HCT116 (cell line): ENCODE measurements around the gene PRPF18. TPM values are rescaled to one million over a fixed set of nuclear protein-coding genes. Genes with fewer than 3 reads are reported as not detected.

Source experiments
- ATAC-seq: fragments of 200-7000 bp; cut with Tn5 transposase; 2 replicates; pipeline ENCODE4 v1.9.1; 2020; ENCODE audit warnings: mild to moderate bottlenecking, moderate library complexity
- BruUV-seq: library from RNA; stranded (reverse); fragments of 400-500 nt; replicated peaks from 2 replicates; lab custom pipeline; 2021; lab: Mats Ljungman, UMichigan
- CTCF ChIA-PET: fragments of 300-600 bp; sonication (Branson Sonifier 250); formaldehyde crosslinking; loops from one replicate; lab custom pipeline; 2021; ENCODE audit warnings: antibody characterized with exemption; lab: Charles Lee
- POLR2A ChIA-PET: fragments of 300-600, 350-600 bp; sonication (Branson Sonifier 250); formaldehyde crosslinking; loops from one replicate; lab custom pipeline; 2021; ENCODE audit warnings: antibody characterized with exemption; lab: Charles Lee
- RAD21 ChIA-PET, 2 experiments: fragments of 300-600 bp; sonication (Branson Sonifier 250); formaldehyde crosslinking; loops; one replicate each; lab custom pipeline; 2023; ENCODE audit warnings: low total read pairs in 2 of 2; ENCODE audit not compliant: uncharacterized antibody in 2 of 2, unreplicated experiment in 2 of 2, low non-redundant PET in 1 of 2; lab: Charles Lee
- DNase-seq: peaks from one replicate; pipeline ENCODE4 v3.0.0-alpha.2; 2010; ENCODE audit warnings: low read depth, low spot score
- H2AFZ ChIP-seq: fragments of 200-600 bp; shearing (Covaris generic), sonication (generic); 2 replicates; pipeline ENCODE4 v1.6.1; 2017; ENCODE audit warnings: low read depth, mixed run types, mixed read lengths, antibody characterized with exemption, low read length; ENCODE audit not compliant: poor library complexity, severe bottlenecking
- H3K27ac ChIP-seq: 2 replicates; pipeline ENCODE4 v1.5.1; 2012; ENCODE audit warnings: low read depth, low read length
- H3K27me3 ChIP-seq: fragments of 200-600 bp; sonication (generic); 2 replicates; pipeline ENCODE4 v1.6.1; 2016; ENCODE audit warnings: mixed run types, low read length, mixed read lengths; ENCODE audit not compliant: insufficient read depth
- H3K36me3 ChIP-seq, 2 experiments: fragments of 200-500 bp in 1 of 2; fragments of 200-600 bp in 1 of 2; sonication (Bioruptor generic) in 1 of 2; sonication (generic) in 1 of 2; 2 replicates each; pipeline versions ENCODE4 v1.5.1 to v1.6.1; 2014 to 2016; ENCODE audit warnings: low read length in 2 of 2, inconsistent platforms in 1 of 2, mixed read lengths in 1 of 2, mixed run types in 1 of 2; ENCODE audit not compliant: insufficient read depth in 2 of 2, control insufficient read depth in 1 of 2
- H3K4me1 ChIP-seq, 2 experiments: fragments of 200-600 bp in 1 of 2; sonication (generic) in 1 of 2; 2 replicates each; pipeline versions ENCODE4 v1.5.1 to v1.6.1; 2012 to 2017; ENCODE audit warnings: low read length in 2 of 2, inconsistent platforms in 1 of 2, mild to moderate bottlenecking in 1 of 2, mixed read lengths in 1 of 2, mixed run types in 1 of 2, moderate library complexity in 1 of 2; ENCODE audit not compliant: insufficient read depth in 2 of 2, control insufficient read depth in 1 of 2
- H3K4me2 ChIP-seq: fragments of 200-600 bp; sonication (generic); 2 replicates; pipeline ENCODE4 v1.6.1; 2017; ENCODE audit warnings: mixed run types, low read length, mixed read lengths
- H3K4me3 ChIP-seq, 2 experiments: fragments of 200-600 bp in 1 of 2; sonication (generic) in 1 of 2; replicated peaks in 1 of 2; 2 replicates each; pipeline ENCODE4 v1.5.1; 2011 to 2016; ENCODE audit warnings: low read length in 2 of 2, control low read depth in 1 of 2, low read depth in 1 of 2, mild to moderate bottlenecking in 1 of 2, mixed read lengths in 1 of 2, mixed run types in 1 of 2
- H3K79me2 ChIP-seq: fragments of 200-600 bp; sonication (generic); 2 replicates; pipeline ENCODE4 v1.6.1; 2017; ENCODE audit warnings: mild to moderate bottlenecking, mixed run types, low read length, moderate library complexity, mixed read lengths; ENCODE audit not compliant: insufficient read depth
- H3K9ac ChIP-seq: fragments of 200-600 bp; sonication (generic); 2 replicates; pipeline ENCODE4 v1.6.1; 2016; ENCODE audit warnings: low read length, mixed read lengths
- H3K9me2 ChIP-seq: fragments of 200-600 bp; sonication (generic), shearing (Covaris generic); 2 replicates; pipeline ENCODE4 v1.6.1; 2017; ENCODE audit warnings: mixed run types, mild to moderate bottlenecking, moderate library complexity; ENCODE audit not compliant: insufficient read depth
- H3K9me3 ChIP-seq, 2 experiments: fragments of 200-500 bp in 1 of 2; fragments of 200-600 bp in 1 of 2; sonication (Bioruptor generic) in 1 of 2; sonication (generic) in 1 of 2; 2 replicates each; pipeline ENCODE4 v1.6.1; 2014 to 2017; ENCODE audit warnings: low read length in 2 of 2, mixed read lengths in 2 of 2, inconsistent platforms in 1 of 2, low read depth in 1 of 2, mild to moderate bottlenecking in 1 of 2, mixed run types in 1 of 2, moderate library complexity in 1 of 2; ENCODE audit not compliant: control insufficient read depth in 1 of 2, insufficient read depth in 1 of 2
- H4K20me1 ChIP-seq: fragments of 200-600 bp; sonication (generic), shearing (Covaris generic); 2 replicates; pipeline ENCODE4 v1.6.1; 2017; ENCODE audit warnings: mixed run types, mild to moderate bottlenecking, moderate library complexity; ENCODE audit not compliant: insufficient read depth
- SP1 ChIP-seq: IDR thresholded peaks from 2 replicates; pipeline ENCODE4 v1.6.1; 2012; ENCODE audit warnings: low read depth
- intact Hi-C: fragments of 100-400 bp; cut with micrococcal nuclease; formaldehyde crosslinking; loops from 2 replicates; pipeline ENCODE4 v1.10.0; 2022
- total RNA-seq: library from RNA; stranded (reverse); gene quantifications from one replicate; pipeline ENCODE4 v1.2.1, GENCODE V29; 2021; ENCODE audit not compliant: unreplicated experiment
- TF ChIP-seq, protein P1 (sequence below), 3 experiments: fragments of 200-600 bp in 1 of 3; sonication (generic) in 1 of 3; IDR thresholded peaks in 2 of 3; conservative IDR thresholded peaks in 1 of 3; 2 replicates each; pipeline ENCODE4 v1.5.1; 2012 to 2017; ENCODE audit warnings: low read depth in 2 of 3, low read length in 2 of 3, antibody characterized with exemption in 1 of 3, borderline replicate concordance in 1 of 3, control low read depth in 1 of 3, mild to moderate bottlenecking in 1 of 3, mixed read lengths in 1 of 3, mixed run types in 1 of 3, moderate library complexity in 1 of 3; ENCODE audit not compliant: insufficient read depth in 1 of 3
- TF ChIP-seq, protein P2 (sequence below): IDR thresholded peaks from 2 replicates; pipeline ENCODE4 v1.6.1; 2012

The PRPF18 gene
- total RNA-seq, 1 experiment from 2014 or later, result 16.2 TPM

DNA sequence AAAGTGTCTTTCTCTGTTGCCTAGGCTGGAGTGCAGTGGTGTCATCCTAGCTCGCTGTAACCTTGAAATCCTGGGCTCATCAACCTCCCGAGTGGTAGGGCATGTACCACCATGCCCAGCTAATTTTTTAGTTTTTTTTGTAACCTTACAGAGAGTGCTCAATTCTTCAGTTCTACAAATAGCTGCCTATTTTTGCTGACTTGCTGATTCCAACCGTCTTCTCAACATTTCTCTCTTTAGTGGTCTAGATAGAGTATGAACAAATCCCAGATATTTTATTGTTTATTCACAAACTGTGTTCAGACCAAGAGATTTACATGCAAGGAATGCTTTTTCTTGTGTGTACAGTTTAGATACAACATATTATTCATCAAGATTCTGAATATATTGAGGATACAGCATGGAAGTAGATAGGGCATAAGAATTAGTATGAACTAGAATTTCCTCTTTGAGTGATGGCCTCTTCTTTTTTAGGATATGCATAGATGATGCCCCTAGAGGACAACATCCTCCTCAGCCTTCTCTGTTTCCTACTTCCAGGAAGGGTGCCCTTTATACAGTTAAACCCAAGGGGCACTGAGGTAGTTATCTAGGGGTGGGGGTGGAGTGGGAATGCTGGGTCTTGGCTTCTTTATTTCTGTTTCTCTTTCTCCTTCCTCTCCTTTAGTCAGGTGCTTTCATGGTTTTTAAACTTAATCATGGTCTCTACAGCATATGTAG is 26.0 kb downstream of the PRPF18 start:
- no peaks in the 10 kb centered on the region for H3K4me1 ChIP-seq
- DNase-seq (no peak), ATAC-seq (0 out of 2 replicates have a peak, but pooled peaks have one; percentile 50)
- H3K79me2 ChIP-seq, result no peaks in the 10 kb centered on the region
- no TSS peak for BruUV-seq
- no peak overlapping the region for H3K27ac ChIP-seq
- intact Hi-C loops, result loop anchor here (1.0 kb wide), 1 partner anchor 165 kb away; no protein-coding TSS in a partner anchor
- no peak overlapping the region for H2AFZ ChIP-seq
- TF ChIP-seq, protein P1, sequence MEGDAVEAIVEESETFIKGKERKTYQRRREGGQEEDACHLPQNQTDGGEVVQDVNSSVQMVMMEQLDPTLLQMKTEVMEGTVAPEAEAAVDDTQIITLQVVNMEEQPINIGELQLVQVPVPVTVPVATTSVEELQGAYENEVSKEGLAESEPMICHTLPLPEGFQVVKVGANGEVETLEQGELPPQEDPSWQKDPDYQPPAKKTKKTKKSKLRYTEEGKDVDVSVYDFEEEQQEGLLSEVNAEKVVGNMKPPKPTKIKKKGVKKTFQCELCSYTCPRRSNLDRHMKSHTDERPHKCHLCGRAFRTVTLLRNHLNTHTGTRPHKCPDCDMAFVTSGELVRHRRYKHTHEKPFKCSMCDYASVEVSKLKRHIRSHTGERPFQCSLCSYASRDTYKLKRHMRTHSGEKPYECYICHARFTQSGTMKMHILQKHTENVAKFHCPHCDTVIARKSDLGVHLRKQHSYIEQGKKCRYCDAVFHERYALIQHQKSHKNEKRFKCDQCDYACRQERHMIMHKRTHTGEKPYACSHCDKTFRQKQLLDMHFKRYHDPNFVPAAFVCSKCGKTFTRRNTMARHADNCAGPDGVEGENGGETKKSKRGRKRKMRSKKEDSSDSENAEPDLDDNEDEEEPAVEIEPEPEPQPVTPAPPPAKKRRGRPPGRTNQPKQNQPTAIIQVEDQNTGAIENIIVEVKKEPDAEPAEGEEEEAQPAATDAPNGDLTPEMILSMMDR (IDR thresholded peaks at IDR 0.05 in 2 of 3, conservative IDR thresholded peaks at IDR 0.05 in 1 of 3; ENCODE audit: borderline replicate concordance in 1 of 3, insufficient read depth in 1 of 3, low read depth in 2 of 3, low read length in 2 of 3), result peak in 1 of 3 experiments; percentile 21; a peak in 2 of 6 replicates
- no peak for TF ChIP-seq SP1
- TF ChIP-seq, protein P2, sequence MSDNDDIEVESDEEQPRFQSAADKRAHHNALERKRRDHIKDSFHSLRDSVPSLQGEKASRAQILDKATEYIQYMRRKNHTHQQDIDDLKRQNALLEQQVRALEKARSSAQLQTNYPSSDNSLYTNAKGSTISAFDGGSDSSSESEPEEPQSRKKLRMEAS, result no peak
- TF ChIP-seq, all 23 proteins: peak for 1
- H3K9me3 ChIP-seq, result no peaks in the 10 kb centered on the region
- H4K20me1 ChIP-seq, result no peaks in the 10 kb centered on the region
- H3K27me3 ChIP-seq, result no peaks in the 10 kb centered on the region
- ChIA-PET POLR2A (no interaction called here), RAD21 (no interaction called here), CTCF (interaction anchor here (0.6 to 1.0 kb wide), 3 partner anchors 9 to 241 kb away, joined by 3 to 4 read pairs (median 3); no protein-coding TSS in a partner anchor)
- peaks cover 8 to 11% of the 10 kb centered on the region in 2 experiments; a peak in 2 of 4 replicates for H3K36me3 ChIP-seq
- H3K4me3 ChIP-seq, result no peak overlapping the region
- H3K9ac ChIP-seq, result no peak overlapping the region
- H3K9me2 ChIP-seq, result no peaks in the 10 kb centered on the region
- no peak overlapping the region for H3K4me2 ChIP-seq

DNA sequence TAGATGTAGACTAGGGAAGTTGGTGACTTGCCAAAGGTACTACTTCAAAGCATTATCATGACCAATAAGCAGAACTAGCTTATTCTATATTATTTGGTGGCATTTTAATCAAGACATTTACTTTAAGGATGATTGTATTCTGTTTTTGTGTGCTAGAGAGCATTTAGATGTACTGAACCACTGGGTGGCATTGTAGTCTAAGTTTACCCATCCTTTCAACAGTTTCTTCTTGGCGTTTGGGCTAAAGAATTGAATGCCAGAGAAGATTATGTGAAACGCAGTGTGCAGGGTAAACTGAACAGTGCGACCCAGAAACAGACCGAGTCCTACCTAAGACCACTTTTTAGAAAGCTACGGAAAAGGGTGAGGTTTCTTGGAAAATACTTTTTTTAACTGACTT is 26.8 kb downstream of the PRPF18 start:
- DNase-seq, result no peak

More for the DNA sequence above, 26.8 kb downstream of the PRPF18 start:
- no peaks in the 10 kb centered on the region for H3K4me1 ChIP-seq
- H3K36me3 ChIP-seq, result peaks cover 8 to 11% of the 10 kb centered on the region in 2 experiments; a peak in 2 of 4 replicates
- H3K9me2 ChIP-seq, result no peaks in the 10 kb centered on the region
- no peak overlapping the region for H2AFZ ChIP-seq
- H3K27ac ChIP-seq, result no peak overlapping the region
- no peaks in the 10 kb centered on the region for H3K27me3 ChIP-seq
- H3K4me2 ChIP-seq, result no peak overlapping the region
- ATAC-seq, result no peak
- no peaks in the 10 kb centered on the region for H3K79me2 ChIP-seq
- intact Hi-C loops, result loop anchor here (1.0 kb wide), 1 partner anchor 165 kb away; no protein-coding TSS in a partner anchor
- RAD21 ChIA-PET, result no interaction called here
- POLR2A ChIA-PET, result no interaction called here
- H3K9me3 ChIP-seq, result no peaks in the 10 kb centered on the region
- H4K20me1 ChIP-seq, result no peaks in the 10 kb centered on the region
- no peak overlapping the region for H3K4me3 ChIP-seq
- TF ChIP-seq, protein P1 (IDR thresholded peaks at IDR 0.05 in 2 of 3, conservative IDR thresholded peaks at IDR 0.05 in 1 of 3; ENCODE audit: borderline replicate concordance in 1 of 3, insufficient read depth in 1 of 3, low read depth in 2 of 3, low read length in 2 of 3), result peak in 1 of 3 experiments; percentile 28; a peak in 1 of 6 replicates
- no peak for TF ChIP-seq SP1
- H3K9ac ChIP-seq, result no peak overlapping the region
- CTCF ChIA-PET, result interaction anchor here (0.6 to 1.0 kb wide), 3 partner anchors 9 to 241 kb away, joined by 3 to 4 read pairs (median 3); no protein-coding TSS in a partner anchor
- BruUV-seq, result no TSS peak
